HL-60 (cell line): ENCODE results near the gene SPDYE8.
"Not testable (repeated sequence)": the region's sequence is repeated elsewhere in the genome, so short reads cannot be mapped to it uniquely, and the experiment has no call there.

Experiments used
- DNase-seq, 2 experiments: peaks; one replicate each; pipeline ENCODE4 v3.0.0-alpha.2; 2010 to 2020; ENCODE audit warnings: low read depth in 1 of 2, low spot score in 1 of 2
- H3K27ac ChIP-seq: fragments of 250-450 bp; sonication (Bioruptor Pico); replicated peaks from 2 replicates; pipeline ENCODE4 v1.5.1; 2020; ENCODE audit warnings: mild to moderate bottlenecking, moderate library complexity
- H3K27me3 ChIP-seq: fragments of 250-450 bp; sonication (Bioruptor Pico); 2 replicates; pipeline ENCODE4 v1.5.1; 2021; ENCODE audit warnings: mild to moderate bottlenecking, moderate library complexity; ENCODE audit not compliant: insufficient read depth, poor library complexity, severe bottlenecking
- H3K4me3 ChIP-seq: replicated peaks from 2 replicates; pipeline ENCODE4 v1.5.1; 2011; ENCODE audit warnings: mild to moderate bottlenecking, control low read depth, low read length; ENCODE audit not compliant: insufficient read depth
- POLR2AphosphoS5 ChIP-seq: IDR thresholded peaks from 2 replicates; pipeline ENCODE4 v1.6.1; 2012; ENCODE audit warnings: low read depth
- long read RNA-seq: library from polyadenylated mRNA; unstranded; transcript quantifications from one replicate; pipeline ENCODE4 v2.0.0, GENCODE V29; 2020
- TF ChIP-seq, protein P1 (sequence below): IDR thresholded peaks from 2 replicates; pipeline ENCODE4 v1.6.1; 2012; ENCODE audit warnings: low read depth; ENCODE audit not compliant: insufficient replicate concordance

SPDYE8 gene, protein sequence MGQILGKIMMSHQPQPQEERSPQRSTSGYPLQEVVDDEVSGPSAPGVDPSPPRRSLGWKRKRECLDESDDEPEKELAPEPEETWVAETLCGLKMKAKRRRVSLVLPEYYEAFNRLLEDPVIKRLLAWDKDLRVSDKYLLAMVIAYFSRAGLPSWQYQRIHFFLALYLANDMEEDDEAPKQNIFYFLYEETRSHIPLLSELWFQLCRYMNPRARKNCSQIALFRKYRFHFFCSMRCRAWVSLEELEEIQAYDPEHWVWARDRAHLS
- long read RNA-seq, result 0 reads

DNA sequence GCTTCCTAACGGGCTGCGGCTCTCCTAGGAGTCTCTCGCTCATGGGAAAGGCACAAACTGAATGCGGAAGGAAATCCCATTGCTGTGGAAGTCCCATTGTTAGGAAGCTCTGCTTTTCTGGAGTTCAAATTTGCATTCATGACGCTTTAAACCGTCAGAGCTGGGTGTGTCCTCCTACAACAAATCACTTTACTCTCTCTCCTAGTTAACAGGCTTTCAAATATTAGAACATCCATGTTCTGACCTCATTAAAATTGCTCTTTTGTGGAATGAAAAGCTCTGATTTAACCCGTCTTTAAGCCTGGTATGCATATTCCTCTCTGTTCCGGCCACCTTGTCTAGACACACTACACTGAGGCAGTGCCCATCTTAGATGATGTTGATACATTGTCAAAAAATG lies at the start of gene SPDYE8:
TSS of gene SPDYE8 (minus strand) at position 101 of the 400 bp plus-strand sequence. CDS start 1,800 bp downstream, outside the sequence.
- H3K27me3 ChIP-seq, DNase-seq, H3K27ac ChIP-seq, H3K4me3 ChIP-seq: not testable (repeated sequence)

DNA sequence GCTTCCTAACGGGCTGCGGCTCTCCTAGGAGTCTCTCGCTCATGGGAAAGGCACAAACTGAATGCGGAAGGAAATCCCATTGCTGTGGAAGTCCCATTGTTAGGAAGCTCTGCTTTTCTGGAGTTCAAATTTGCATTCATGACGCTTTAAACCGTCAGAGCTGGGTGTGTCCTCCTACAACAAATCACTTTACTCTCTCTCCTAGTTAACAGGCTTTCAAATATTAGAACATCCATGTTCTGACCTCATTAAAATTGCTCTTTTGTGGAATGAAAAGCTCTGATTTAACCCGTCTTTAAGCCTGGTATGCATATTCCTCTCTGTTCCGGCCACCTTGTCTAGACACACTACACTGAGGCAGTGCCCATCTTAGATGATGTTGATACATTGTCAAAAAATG lies 28.2 kb upstream of the SPDYE8 start, which contains the start of gene SPDYE11:
TSS of gene SPDYE11 (minus strand) at position 101 of the 400 bp plus-strand sequence. CDS start 1,800 bp downstream, outside the sequence.
- H3K27ac ChIP-seq, H3K4me3 ChIP-seq, DNase-seq, H3K27me3 ChIP-seq: not testable (repeated sequence)

DNA sequence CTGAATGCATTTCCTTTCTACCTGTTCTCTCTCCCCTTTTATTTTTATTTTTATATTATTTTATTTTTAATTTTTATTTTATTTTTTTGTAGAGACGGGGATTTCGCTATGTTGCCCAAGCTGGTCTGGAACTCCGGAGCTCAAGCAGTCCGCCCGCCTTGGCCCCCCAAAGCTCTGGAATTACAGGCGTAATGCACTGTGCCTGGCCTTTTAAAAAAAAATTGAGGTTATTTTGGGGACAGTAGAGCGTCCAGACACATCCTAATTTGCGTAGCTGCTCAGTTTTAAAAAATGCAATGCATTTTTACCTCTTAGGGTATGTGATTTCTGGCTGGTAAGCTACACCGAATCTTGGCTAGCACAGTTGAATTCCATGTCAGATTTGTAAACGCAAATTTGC lies 23.1 kb downstream of the SPDYE8 start:
- not testable (repeated sequence) for H3K27me3 ChIP-seq
- Histone ChIP-seq H3K4me3 (peak overlapping the region; percentile 33), H3K27ac (peak overlapping the region; percentile 72)
- DNase-seq, result peak in 1 of 2 experiments; percentile 0

DNA sequence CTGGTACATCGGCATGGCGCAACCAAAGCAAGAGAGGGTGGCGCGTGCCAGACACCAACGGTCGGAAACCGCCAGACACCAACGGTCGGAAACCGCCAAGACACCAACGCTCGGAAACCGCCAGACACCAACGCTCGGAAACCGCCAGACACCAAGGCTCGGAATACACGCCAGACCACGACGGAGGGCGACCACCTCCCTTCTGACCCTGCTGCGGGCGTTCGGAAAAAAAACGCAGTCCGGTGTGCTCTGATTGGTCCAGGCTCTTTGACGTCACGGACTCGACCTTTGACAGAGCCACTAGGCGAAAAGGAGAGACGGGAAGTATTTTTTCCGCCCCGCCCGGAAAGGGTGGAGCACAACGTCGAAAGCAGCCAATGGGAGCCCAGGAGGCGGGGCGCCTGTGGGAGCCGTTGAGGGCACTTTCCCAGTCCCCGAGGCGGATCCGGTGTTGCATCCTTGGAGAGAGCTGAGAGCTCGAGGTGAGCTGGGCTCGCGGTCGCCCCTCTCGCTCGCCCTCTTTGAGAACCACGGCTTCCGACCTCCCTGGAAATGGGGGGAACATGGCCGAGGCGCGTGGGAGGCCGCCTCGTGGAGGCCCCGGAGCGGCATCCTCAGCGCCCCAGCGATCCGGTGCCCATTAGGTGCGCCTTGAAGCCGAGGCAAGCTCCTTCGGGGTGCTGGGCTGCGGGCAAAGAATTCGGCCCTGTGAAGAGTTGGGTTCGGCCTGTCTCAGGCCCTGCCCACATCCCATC lies 23.7 kb downstream of the SPDYE8 start:
- H3K27me3 ChIP-seq, result not testable (repeated sequence)
- Histone ChIP-seq H3K27ac (peak overlapping the region; percentile 98), H3K4me3 (peak overlapping the region; percentile 38)
- TF ChIP-seq, protein P1, sequence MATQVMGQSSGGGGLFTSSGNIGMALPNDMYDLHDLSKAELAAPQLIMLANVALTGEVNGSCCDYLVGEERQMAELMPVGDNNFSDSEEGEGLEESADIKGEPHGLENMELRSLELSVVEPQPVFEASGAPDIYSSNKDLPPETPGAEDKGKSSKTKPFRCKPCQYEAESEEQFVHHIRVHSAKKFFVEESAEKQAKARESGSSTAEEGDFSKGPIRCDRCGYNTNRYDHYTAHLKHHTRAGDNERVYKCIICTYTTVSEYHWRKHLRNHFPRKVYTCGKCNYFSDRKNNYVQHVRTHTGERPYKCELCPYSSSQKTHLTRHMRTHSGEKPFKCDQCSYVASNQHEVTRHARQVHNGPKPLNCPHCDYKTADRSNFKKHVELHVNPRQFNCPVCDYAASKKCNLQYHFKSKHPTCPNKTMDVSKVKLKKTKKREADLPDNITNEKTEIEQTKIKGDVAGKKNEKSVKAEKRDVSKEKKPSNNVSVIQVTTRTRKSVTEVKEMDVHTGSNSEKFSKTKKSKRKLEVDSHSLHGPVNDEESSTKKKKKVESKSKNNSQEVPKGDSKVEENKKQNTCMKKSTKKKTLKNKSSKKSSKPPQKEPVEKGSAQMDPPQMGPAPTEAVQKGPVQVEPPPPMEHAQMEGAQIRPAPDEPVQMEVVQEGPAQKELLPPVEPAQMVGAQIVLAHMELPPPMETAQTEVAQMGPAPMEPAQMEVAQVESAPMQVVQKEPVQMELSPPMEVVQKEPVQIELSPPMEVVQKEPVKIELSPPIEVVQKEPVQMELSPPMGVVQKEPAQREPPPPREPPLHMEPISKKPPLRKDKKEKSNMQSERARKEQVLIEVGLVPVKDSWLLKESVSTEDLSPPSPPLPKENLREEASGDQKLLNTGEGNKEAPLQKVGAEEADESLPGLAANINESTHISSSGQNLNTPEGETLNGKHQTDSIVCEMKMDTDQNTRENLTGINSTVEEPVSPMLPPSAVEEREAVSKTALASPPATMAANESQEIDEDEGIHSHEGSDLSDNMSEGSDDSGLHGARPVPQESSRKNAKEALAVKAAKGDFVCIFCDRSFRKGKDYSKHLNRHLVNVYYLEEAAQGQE, result peak; percentile 58
- TF ChIP-seq POLR2AphosphoS5, result peak; percentile 95
- DNase-seq, result peak in 1 of 2 experiments; percentile 96

DNA sequence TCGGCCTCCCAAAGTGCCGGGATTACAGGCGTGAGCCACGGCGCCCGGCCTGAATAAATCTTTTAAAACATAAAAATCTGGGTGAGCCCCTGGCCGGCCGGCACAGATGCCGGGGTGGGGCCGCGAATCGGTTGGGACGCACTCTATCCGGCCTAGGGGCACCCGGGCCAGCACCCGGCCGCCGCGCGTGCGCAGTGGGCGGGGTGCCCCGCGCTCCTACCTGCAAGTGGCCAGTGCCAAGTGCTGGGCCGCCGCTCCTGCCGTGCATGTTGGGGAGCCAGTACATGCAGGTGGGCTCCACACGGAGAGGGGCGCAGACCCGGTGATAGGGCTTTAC lies 24.2 kb downstream of the SPDYE8 start:
- H3K27me3 ChIP-seq, DNase-seq: not testable (repeated sequence)
- H3K4me3 ChIP-seq, result peak overlapping the region; percentile 38
- peak overlapping the region; percentile 98 for H3K27ac ChIP-seq

DNA sequence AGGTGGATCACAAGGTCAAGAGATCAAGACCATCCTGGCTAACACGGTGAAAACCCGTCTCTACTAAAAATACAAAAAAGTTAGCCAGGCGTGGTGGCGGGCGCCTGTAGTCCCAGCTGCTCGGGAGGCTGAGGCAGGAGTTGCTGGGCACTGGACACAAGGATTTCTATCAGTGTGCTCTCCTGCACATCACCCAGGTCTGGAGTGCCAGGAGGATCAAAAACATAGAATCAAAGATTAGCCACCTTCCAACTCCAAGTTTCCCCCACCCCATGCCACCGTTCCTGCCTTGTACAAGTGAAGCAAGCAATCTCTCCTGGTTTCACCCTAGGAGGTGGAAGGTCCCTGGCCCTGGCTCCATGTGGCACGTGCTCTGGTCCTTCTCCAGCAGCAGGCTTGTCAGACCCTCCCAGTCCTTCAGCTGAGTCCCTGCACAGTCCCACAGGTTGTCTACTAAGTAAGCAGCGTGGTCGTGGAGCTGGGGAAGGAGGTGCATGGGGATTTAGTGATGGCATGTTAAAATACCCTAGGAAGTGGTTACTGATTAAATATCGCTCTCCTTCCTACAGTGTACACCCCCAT lies 31.6 kb downstream of the SPDYE8 start:
- not testable (repeated sequence) for DNase-seq

DNA sequence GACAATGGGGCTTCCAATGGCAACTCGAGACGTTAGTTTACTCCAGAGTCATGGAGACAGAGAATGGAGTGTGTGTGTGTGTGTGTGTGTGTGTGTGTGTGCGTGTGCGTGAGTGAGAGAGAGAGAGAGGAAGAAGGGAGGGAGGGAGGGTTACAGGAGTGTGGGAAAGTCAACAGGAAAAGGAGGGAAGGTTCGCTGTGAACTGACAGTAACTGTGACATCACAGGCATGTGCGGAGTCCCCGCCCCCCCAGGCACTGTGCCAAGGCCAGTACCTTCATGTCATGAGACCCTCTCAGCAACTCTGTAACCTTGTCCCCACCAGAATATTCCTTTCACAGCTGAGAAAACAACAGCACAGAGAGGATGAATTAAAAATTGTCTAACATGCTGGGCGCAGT lies 32.1 kb downstream of the SPDYE8 start:
- H3K4me3 ChIP-seq, H3K27ac ChIP-seq, H3K27me3 ChIP-seq, DNase-seq: not testable (repeated sequence)

More for the DNA sequence above, 31.6 kb downstream of the SPDYE8 start:
- not testable (repeated sequence) for H3K27ac ChIP-seq, H3K27me3 ChIP-seq, H3K4me3 ChIP-seq

DNA sequence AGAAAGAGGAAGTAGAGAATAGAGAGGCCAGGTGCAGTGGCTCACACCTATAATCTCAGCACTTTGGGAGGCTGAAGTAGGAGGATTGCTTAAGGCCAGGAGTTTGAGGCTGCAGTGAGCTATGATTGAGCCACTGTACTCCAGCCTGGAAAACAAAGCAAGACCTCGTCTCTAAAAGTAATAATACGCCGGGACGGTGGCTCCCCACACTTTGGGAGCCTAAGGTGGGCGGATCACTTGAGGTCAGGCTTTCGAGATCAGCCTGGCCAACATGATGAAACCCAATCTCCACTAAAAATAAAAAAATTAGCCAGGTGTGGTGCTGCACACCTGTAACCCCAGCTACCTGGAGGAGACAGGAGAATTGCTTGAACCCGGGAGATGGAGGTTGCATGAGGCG lies 34.1 kb downstream of the SPDYE8 start:
- H3K27me3 ChIP-seq, H3K27ac ChIP-seq, H3K4me3 ChIP-seq, DNase-seq: not testable (repeated sequence)

DNA sequence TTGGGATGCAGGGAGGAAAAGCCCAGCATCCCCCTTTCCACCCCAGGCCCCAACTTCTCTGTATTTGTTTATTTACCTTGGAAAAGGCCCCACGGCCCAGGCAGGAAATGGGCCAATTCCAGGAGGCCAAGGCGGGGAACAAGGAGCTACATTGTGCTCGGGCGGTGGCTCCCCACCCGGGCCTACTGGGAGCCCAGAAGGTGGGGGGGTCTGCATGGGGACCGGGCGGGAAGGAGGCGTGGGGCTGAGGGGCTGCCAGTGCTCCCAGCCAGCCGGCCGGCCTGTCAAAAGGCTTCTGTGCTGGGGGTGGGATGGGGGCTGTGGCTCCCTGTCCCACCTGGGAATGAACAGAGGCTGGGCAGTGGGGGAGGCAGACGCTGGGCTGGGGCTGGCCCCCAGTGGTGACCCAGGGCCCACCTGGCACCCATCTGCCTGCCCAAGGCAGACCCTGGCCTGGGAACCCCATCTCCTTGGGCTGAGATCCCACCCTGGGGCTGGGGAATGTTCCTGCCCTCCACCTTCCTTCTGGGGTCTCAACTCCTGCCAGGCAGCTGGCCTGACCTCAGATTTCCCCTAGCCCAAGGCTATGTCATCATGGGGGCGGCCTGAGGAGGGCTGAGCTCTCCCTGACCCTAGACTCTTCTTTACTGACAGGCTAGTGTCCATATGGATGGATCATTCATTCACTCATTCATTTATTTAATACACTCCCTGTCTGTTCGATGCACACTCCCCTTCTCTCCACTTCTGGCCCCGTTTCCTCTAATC lies 39.2 kb downstream of the SPDYE8 start:
- not testable (repeated sequence) for H3K27ac ChIP-seq, H3K4me3 ChIP-seq, H3K27me3 ChIP-seq, DNase-seq

DNA sequence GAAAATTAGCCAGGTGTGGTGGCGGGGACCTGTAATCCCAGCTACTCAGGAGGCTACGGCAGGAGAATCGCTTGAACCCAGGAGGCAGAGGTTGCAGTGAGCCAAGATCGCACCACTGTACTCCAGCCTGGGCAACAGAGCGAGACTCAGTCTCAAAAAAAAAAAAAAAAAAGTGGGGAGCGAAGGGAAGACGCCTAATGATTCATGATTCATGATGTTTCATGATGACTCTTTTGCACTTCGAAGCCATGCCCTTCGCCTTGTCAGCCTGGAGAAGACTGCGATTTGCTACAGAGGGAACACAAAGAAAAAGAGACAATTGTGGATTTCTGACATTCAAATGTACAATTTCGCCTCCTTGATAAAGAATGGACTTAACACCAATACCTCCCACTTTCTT lies 47.5 kb downstream of the SPDYE8 start:
- DNase-seq, H3K27ac ChIP-seq: not testable (repeated sequence)

DNA sequence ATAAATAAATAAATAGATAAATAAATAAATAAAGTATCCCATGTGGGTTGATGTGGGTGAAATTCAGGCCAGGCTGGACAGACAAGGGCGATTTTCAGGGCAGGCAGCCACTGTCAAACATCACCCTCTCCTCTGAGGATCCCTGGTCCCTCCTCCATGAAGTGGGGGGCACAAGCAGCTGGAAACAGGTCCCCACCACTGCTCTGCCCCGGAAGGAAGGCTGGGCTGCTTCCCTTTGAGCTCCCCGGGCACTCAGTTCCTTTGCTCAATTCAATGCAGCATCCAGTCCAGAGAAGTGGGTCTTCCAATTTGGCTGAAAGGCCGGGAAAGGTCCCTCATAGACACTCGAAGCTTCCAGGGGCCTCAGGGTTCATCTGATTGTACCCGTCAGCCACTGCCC lies 49.2 kb downstream of the SPDYE8 start:
- not testable (repeated sequence) for H3K27ac ChIP-seq

More for the DNA sequence above, 47.5 kb downstream of the SPDYE8 start:
- H3K4me3 ChIP-seq, H3K27me3 ChIP-seq: not testable (repeated sequence)

DNA sequence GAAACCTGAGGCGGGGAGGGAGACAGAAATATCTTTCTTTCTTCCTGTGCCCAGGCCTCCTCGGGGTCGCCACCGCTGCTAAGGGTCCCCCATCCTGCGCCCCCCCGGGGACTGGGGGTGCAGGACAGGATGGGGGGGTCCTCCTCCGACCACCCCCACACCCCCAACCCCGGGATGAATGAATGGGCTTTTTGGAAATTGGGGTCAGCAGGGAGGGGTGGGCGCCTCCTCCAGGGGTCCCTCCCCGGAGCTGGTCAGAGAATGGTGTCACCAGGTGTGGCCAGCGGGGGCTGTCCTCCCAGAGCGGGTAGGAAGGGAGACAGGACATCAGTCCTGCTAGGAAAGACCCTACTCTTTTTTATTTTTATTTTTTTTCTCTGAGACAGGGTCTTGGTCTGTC lies 53.1 kb downstream of the SPDYE8 start:
- H3K27me3 ChIP-seq, H3K4me3 ChIP-seq, DNase-seq, H3K27ac ChIP-seq: not testable (repeated sequence)

More for the DNA sequence above, 49.2 kb downstream of the SPDYE8 start:
- H3K4me3 ChIP-seq, H3K27me3 ChIP-seq, DNase-seq: not testable (repeated sequence)
